ENCODE measurements around the gene APOL3.
A peak's percentile ranks its signal among the peaks of the same experiment; 100 is the strongest.
"Not testable (repeated sequence)": the region's sequence is repeated elsewhere in the genome, so short reads cannot be mapped to it uniquely, and the experiment has no call there.

Gene APOL3

GRCh38 chr22:36123673-36124630, 36.6 kb downstream of the APOL3 start:
- WGBS (ENCODE audit: insufficient coverage, insufficient read length) = no CpG with 5 or more reads among the region's 50 CpGs
- no peak overlapping the region for H3K4me3 ChIP-seq (ENCODE audit: low read length)
- no peaks in the 10 kb centered on the region for H3K27me3 ChIP-seq (ENCODE audit: control insufficient read depth, insufficient read depth, low read length)
- no peaks in the 10 kb centered on the region for H3K4me1 ChIP-seq (ENCODE audit: control insufficient read depth, insufficient read depth, low read length)
- H3K27ac ChIP-seq (ENCODE audit: low read length) = no peak overlapping the region
- H3K9me3 ChIP-seq (ENCODE audit: control insufficient read depth, insufficient read depth, low read length) = no peaks in the 10 kb centered on the region
- H3K36me3 ChIP-seq (ENCODE audit: control insufficient read depth, insufficient read depth, low read length) = no peaks in the 10 kb centered on the region
- DNase-seq (ENCODE audit: low read depth, low spot score) = peak; percentile 87

GRCh38 chr22:36120621-36121351, 39.8 kb downstream of the APOL3 start:
- H3K36me3 ChIP-seq (ENCODE audit: control insufficient read depth, insufficient read depth, low read length); H3K27ac ChIP-seq (ENCODE audit: low read length); DNase-seq (ENCODE audit: low read depth, low spot score); H3K4me1 ChIP-seq (ENCODE audit: control insufficient read depth, insufficient read depth, low read length); H3K27me3 ChIP-seq (ENCODE audit: control insufficient read depth, insufficient read depth, low read length); H3K4me3 ChIP-seq (ENCODE audit: low read length); H3K9me3 ChIP-seq (ENCODE audit: control insufficient read depth, insufficient read depth, low read length): not testable (repeated sequence)
- no CpG with 5 or more reads among the region's 6 CpGs for WGBS (ENCODE audit: insufficient coverage, insufficient read length)

- Histone ChIP-seq H3K4me1 (ENCODE audit: control insufficient read depth, insufficient read depth, low read length) (no peaks in the 10 kb centered on the region), H3K36me3 (ENCODE audit: control insufficient read depth, insufficient read depth, low read length) (no peaks in the 10 kb centered on the region), H3K9me3 (ENCODE audit: control insufficient read depth, insufficient read depth, low read length) (no peaks in the 10 kb centered on the region), H3K4me3 (ENCODE audit: low read length) (no peak overlapping the region), H3K27ac (ENCODE audit: low read length) (no peak overlapping the region), H3K27me3 (ENCODE audit: control insufficient read depth, insufficient read depth, low read length) (no peaks in the 10 kb centered on the region)
- no peak for DNase-seq (ENCODE audit: low read depth, low spot score)
- no CpG with 5 or more reads among the region's 9 CpGs for WGBS (ENCODE audit: insufficient coverage, insufficient read length)
Measured at GRCh38 chr22:36117053-36117554, 43.5 kb downstream of the APOL3 start.

- WGBS (ENCODE audit: insufficient coverage, insufficient read length) = no CpG with 5 or more reads among the region's 2 CpGs
- H3K9me3 ChIP-seq (ENCODE audit: control insufficient read depth, insufficient read depth, low read length) = no peaks in the 10 kb centered on the region
- no peaks in the 10 kb centered on the region for H3K36me3 ChIP-seq (ENCODE audit: control insufficient read depth, insufficient read depth, low read length)
- H3K4me1 ChIP-seq (ENCODE audit: control insufficient read depth, insufficient read depth, low read length) = no peaks in the 10 kb centered on the region
- no peaks in the 10 kb centered on the region for H3K27me3 ChIP-seq (ENCODE audit: control insufficient read depth, insufficient read depth, low read length)
- DNase-seq (ENCODE audit: low read depth, low spot score) = no peak
- H3K27ac ChIP-seq (ENCODE audit: low read length) = no peak overlapping the region
- no peak overlapping the region for H3K4me3 ChIP-seq (ENCODE audit: low read length)
Measured at GRCh38 chr22:36116127-36116526, 44.4 kb downstream of the APOL3 start.

- no CpG with 5 or more reads among the region's 1 CpG for WGBS (ENCODE audit: insufficient coverage, insufficient read length)
- Histone ChIP-seq H3K36me3 (ENCODE audit: control insufficient read depth, insufficient read depth, low read length) (no peaks in the 10 kb centered on the region), H3K4me1 (ENCODE audit: control insufficient read depth, insufficient read depth, low read length) (no peaks in the 10 kb centered on the region), H3K27me3 (ENCODE audit: control insufficient read depth, insufficient read depth, low read length) (no peaks in the 10 kb centered on the region), H3K9me3 (ENCODE audit: control insufficient read depth, insufficient read depth, low read length) (no peaks in the 10 kb centered on the region), H3K4me3 (ENCODE audit: low read length) (no peak overlapping the region), H3K27ac (ENCODE audit: low read length) (no peak overlapping the region)
- DNase-seq (ENCODE audit: low read depth, low spot score) = no peak
Measured at GRCh38 chr22:36113121-36113520, 47.4 kb downstream of the APOL3 start.

- DNase-seq (ENCODE audit: low read depth, low spot score) = no peak
- Histone ChIP-seq H3K27me3 (ENCODE audit: control insufficient read depth, insufficient read depth, low read length) (no peaks in the 10 kb centered on the region), H3K9me3 (ENCODE audit: control insufficient read depth, insufficient read depth, low read length) (no peaks in the 10 kb centered on the region), H3K27ac (ENCODE audit: low read length) (no peak overlapping the region), H3K4me3 (ENCODE audit: low read length) (no peak overlapping the region), H3K36me3 (ENCODE audit: control insufficient read depth, insufficient read depth, low read length) (no peaks in the 10 kb centered on the region), H3K4me1 (ENCODE audit: control insufficient read depth, insufficient read depth, low read length) (no peaks in the 10 kb centered on the region)
- WGBS (ENCODE audit: insufficient coverage, insufficient read length) = no CpG with 5 or more reads among the region's 6 CpGs
Measured at GRCh38 chr22:36111316-36111715, 49.2 kb downstream of the APOL3 start.

- Histone ChIP-seq H3K4me1 (ENCODE audit: control insufficient read depth, insufficient read depth, low read length) (no peaks in the 10 kb centered on the region), H3K27me3 (ENCODE audit: control insufficient read depth, insufficient read depth, low read length) (no peaks in the 10 kb centered on the region), H3K9me3 (ENCODE audit: control insufficient read depth, insufficient read depth, low read length) (no peaks in the 10 kb centered on the region), H3K27ac (ENCODE audit: low read length) (no peak overlapping the region), H3K4me3 (ENCODE audit: low read length) (no peak overlapping the region), H3K36me3 (ENCODE audit: control insufficient read depth, insufficient read depth, low read length) (no peaks in the 10 kb centered on the region)
- no peak for DNase-seq (ENCODE audit: low read depth, low spot score)
- WGBS (ENCODE audit: insufficient coverage, insufficient read length) = no CpG with 5 or more reads among the region's 15 CpGs
Measured at GRCh38 chr22:36110306-36110881, 50.2 kb downstream of the APOL3 start.

GRCh38 chr22:36107436-36107835, 53.1 kb downstream of the APOL3 start:
- no CpG with 5 or more reads among the region's 8 CpGs for WGBS (ENCODE audit: insufficient coverage, insufficient read length)
- no peak overlapping the region for H3K4me3 ChIP-seq (ENCODE audit: low read length)
- no peak for DNase-seq (ENCODE audit: low read depth, low spot score)

GRCh38 chr22:36106910-36107309, 53.6 kb downstream of the APOL3 start:
- Histone ChIP-seq H3K4me3 (ENCODE audit: low read length) (no peak overlapping the region), H3K4me1 (ENCODE audit: control insufficient read depth, insufficient read depth, low read length) (no peaks in the 10 kb centered on the region), H3K27ac (ENCODE audit: low read length) (no peak overlapping the region), H3K9me3 (ENCODE audit: control insufficient read depth, insufficient read depth, low read length) (no peaks in the 10 kb centered on the region), H3K36me3 (ENCODE audit: control insufficient read depth, insufficient read depth, low read length) (no peaks in the 10 kb centered on the region), H3K27me3 (ENCODE audit: control insufficient read depth, insufficient read depth, low read length) (no peaks in the 10 kb centered on the region)
- no CpG with 5 or more reads among the region's 2 CpGs for WGBS (ENCODE audit: insufficient coverage, insufficient read length)
- no peak for DNase-seq (ENCODE audit: low read depth, low spot score)

More at GRCh38 chr22:36107436-36107835, 53.1 kb downstream of the APOL3 start:
- H3K36me3 ChIP-seq (ENCODE audit: control insufficient read depth, insufficient read depth, low read length) = no peaks in the 10 kb centered on the region
- no peaks in the 10 kb centered on the region for H3K9me3 ChIP-seq (ENCODE audit: control insufficient read depth, insufficient read depth, low read length)
- no peak overlapping the region for H3K27ac ChIP-seq (ENCODE audit: low read length)
- H3K27me3 ChIP-seq (ENCODE audit: control insufficient read depth, insufficient read depth, low read length) = no peaks in the 10 kb centered on the region
- H3K4me1 ChIP-seq (ENCODE audit: control insufficient read depth, insufficient read depth, low read length) = no peaks in the 10 kb centered on the region

- Histone ChIP-seq H3K27me3 (ENCODE audit: control insufficient read depth, insufficient read depth, low read length) (no peaks in the 10 kb centered on the region), H3K36me3 (ENCODE audit: control insufficient read depth, insufficient read depth, low read length) (no peaks in the 10 kb centered on the region), H3K4me1 (ENCODE audit: control insufficient read depth, insufficient read depth, low read length) (no peaks in the 10 kb centered on the region), H3K4me3 (ENCODE audit: low read length) (no peak overlapping the region), H3K9me3 (ENCODE audit: control insufficient read depth, insufficient read depth, low read length) (no peaks in the 10 kb centered on the region), H3K27ac (ENCODE audit: low read length) (no peak overlapping the region)
- DNase-seq (ENCODE audit: low read depth, low spot score) = no peak
- WGBS (ENCODE audit: insufficient coverage, insufficient read length) = no CpG with 5 or more reads among the region's 5 CpGs
Measured at GRCh38 chr22:36104988-36105387, 55.6 kb downstream of the APOL3 start.
